ENCODE results near the gene DPAGT1.
"Not testable (repeated sequence)": the region's sequence is repeated elsewhere in the genome, so short reads cannot be mapped to it uniquely, and the experiment has no call there.

DPAGT1 gene

GRCh38 chr11:119093942-119094815 is 7.5 kb downstream of the DPAGT1 start:
- no peak for DNase-seq (ENCODE audit: low read depth)

GRCh38 chr11:119092880-119093842 is 8.5 kb downstream of the DPAGT1 start:
- no peak for DNase-seq (ENCODE audit: low read depth)

- DNase-seq (ENCODE audit: low read depth) = no peak
These were observed 9.4 kb downstream of the DPAGT1 start for GRCh38 chr11:119091966-119092879.

- no peak for DNase-seq (ENCODE audit: low read depth)
These were observed 10.5 kb downstream of the DPAGT1 start for GRCh38 chr11:119091178-119091577.

- DNase-seq (ENCODE audit: low read depth) = no peak
These were observed 12.3 kb downstream of the DPAGT1 start for GRCh38 chr11:119089319-119089718.

GRCh38 chr11:119088406-119088805 is 13.2 kb downstream of the DPAGT1 start:
- no peak for DNase-seq (ENCODE audit: low read depth)

- no peak for DNase-seq (ENCODE audit: low read depth)
These were observed 13.9 kb downstream of the DPAGT1 start for GRCh38 chr11:119087747-119088241.

GRCh38 chr11:119087123-119087522 is 14.5 kb downstream of the DPAGT1 start:
- no peak for DNase-seq (ENCODE audit: low read depth)

GRCh38 chr11:119085437-119085847 is 16.2 kb downstream of the DPAGT1 start:
- no peak for DNase-seq (ENCODE audit: low read depth)

- peak; percentile 74 for DNase-seq (ENCODE audit: low read depth)
These were observed 16.8 kb downstream of the DPAGT1 start, which contains the start of gene HMBS for GRCh38 chr11:119084663-119085436. Gene HMBS (plus strand): TSS chr11:119084881. CDS start chr11:119085034, 153 bp downstream.

GRCh38 chr11:119081682-119082260 is 19.9 kb downstream of the DPAGT1 start:
- no peak for DNase-seq (ENCODE audit: low read depth)

GRCh38 chr11:119078675-119079420 is 22.8 kb downstream of the DPAGT1 start:
- no peak for DNase-seq (ENCODE audit: low read depth)

- no peak for DNase-seq (ENCODE audit: low read depth)
These were observed 23.8 kb downstream of the DPAGT1 start for GRCh38 chr11:119077839-119078238.

- DNase-seq (ENCODE audit: low read depth) = peak; percentile 84
These were observed 34.1 kb downstream of the DPAGT1 start, which contains the start of gene VPS11 for GRCh38 chr11:119067371-119068222. Gene VPS11 (plus strand): TSS chr11:119067818. CDS start chr11:119067824, 6 bp downstream.

GRCh38 chr11:119065369-119065768 is 36.3 kb downstream of the DPAGT1 start:
- DNase-seq (ENCODE audit: low read depth) = no peak

- DNase-seq (ENCODE audit: low read depth) = no peak
These were observed 38.9 kb downstream of the DPAGT1 start for GRCh38 chr11:119062779-119063178.

GRCh38 chr11:119061256-119061655 is 40.4 kb downstream of the DPAGT1 start:
- no peak for DNase-seq (ENCODE audit: low read depth)

- DNase-seq (ENCODE audit: low read depth) = not testable (repeated sequence)
These were observed 42.5 kb downstream of the DPAGT1 start for GRCh38 chr11:119059128-119059527.

Measured in non-pigmented ciliary epithelial cell (primary cell).